WTC11 (cell line): ENCODE results near the gene OOSP4A. TPM values are rescaled to one million over a fixed set of nuclear protein-coding genes. Genes with fewer than 3 reads are reported as not detected.

Source experiments
- ATAC-seq: fragments of 200-7000 bp; cut with Tn5 transposase; 2 replicates; pipeline ENCODE4 v1.10.0; 2021; ENCODE audit warnings: mild to moderate bottlenecking, moderate library complexity
- CTCF ChIA-PET: fragments of 300-600 bp; sonication (Branson Sonifier 250); formaldehyde crosslinking; loops from one replicate; lab custom pipeline; 2021; ENCODE audit warnings: antibody characterized with exemption; lab: Charles Lee
- POLR2A ChIA-PET: fragments of 350-600 bp; sonication (Branson Sonifier 250); formaldehyde crosslinking; loops from one replicate; lab custom pipeline; 2021; ENCODE audit warnings: antibody characterized with exemption; lab: Charles Lee
- DNase-seq: peaks from one replicate; pipeline ENCODE4 v3.0.0; 2021; ENCODE audit warnings: low spot score
- H3K27ac Mint-ChIP-seq: 2 replicates; pipeline ENCODE4 v1.8.0; 2021; ENCODE audit warnings: mixed read lengths
- H3K27me3 Mint-ChIP-seq: 2 replicates; pipeline ENCODE4 v1.8.0; 2021; ENCODE audit warnings: low read depth, mild to moderate bottlenecking, moderate library complexity, mixed read lengths
- H3K36me3 Mint-ChIP-seq: 2 replicates; pipeline ENCODE4 v1.8.0; 2021; ENCODE audit warnings: mixed read lengths
- H3K4me1 Mint-ChIP-seq: 2 replicates; pipeline ENCODE4 v1.8.0; 2022; ENCODE audit warnings: mixed read lengths
- H3K4me3 Mint-ChIP-seq: 2 replicates; pipeline ENCODE4 v1.8.0; 2021; ENCODE audit warnings: mild to moderate bottlenecking, moderate library complexity, mixed read lengths
- H3K9me3 Mint-ChIP-seq: 2 replicates; pipeline ENCODE4 v1.8.0; 2021; ENCODE audit warnings: mixed read lengths
- ATF2 ChIP-seq: sonication (generic); formaldehyde crosslinking; IDR thresholded peaks from 2 replicates; pipeline ENCODE4 v1.8.1; 2022; ENCODE audit warnings: low read depth, missing genetic modification reagents, borderline replicate concordance
- ATF6 ChIP-seq: sonication (generic); formaldehyde crosslinking; IDR thresholded peaks from 2 replicates; pipeline ENCODE4 v1.8.1; 2023; ENCODE audit warnings: mild to moderate bottlenecking, missing genetic modification reagents
- CDX4 ChIP-seq: fragments of 250-450 bp; sonication (Bioruptor Pico); IDR thresholded peaks from 2 replicates; pipeline ENCODE4 v1.9.0; 2021; ENCODE audit warnings: moderate library complexity, mild to moderate bottlenecking, inconsistent platforms, borderline replicate concordance
- CTCF ChIP-seq: fragments of 200-600 bp; IDR thresholded peaks from 2 replicates; pipeline ENCODE4 v1.8.0; 2022; ENCODE audit warnings: antibody characterized with exemption
- E2F5 ChIP-seq: sonication (generic); formaldehyde crosslinking; IDR thresholded peaks from 2 replicates; pipeline ENCODE4 v1.8.1; 2022; ENCODE audit warnings: mild to moderate bottlenecking, moderate library complexity, missing genetic modification reagents
- EMX1 ChIP-seq: fragments of 250-450 bp; sonication (Bioruptor Pico); IDR thresholded peaks from 2 replicates; pipeline ENCODE4 v1.8.0; 2021; ENCODE audit warnings: mild to moderate bottlenecking
- ERG ChIP-seq: fragments of 250-450 bp; sonication (Bioruptor Pico); IDR thresholded peaks from 2 replicates; pipeline ENCODE4 v1.8.0; 2021; ENCODE audit warnings: mild to moderate bottlenecking
- ESRRA ChIP-seq: sonication (generic); formaldehyde crosslinking; IDR thresholded peaks from 2 replicates; pipeline ENCODE4 v1.8.1; 2022; ENCODE audit warnings: mild to moderate bottlenecking, missing genetic modification reagents, borderline replicate concordance
- GTF2I ChIP-seq: fragments of 250-450 bp; sonication (Bioruptor Pico); conservative IDR thresholded peaks from 2 replicates; pipeline ENCODE4 v1.4.0; 2021; ENCODE audit warnings: mild to moderate bottlenecking
- IRF1 ChIP-seq: sonication (generic); formaldehyde crosslinking; IDR thresholded peaks from 2 replicates; pipeline ENCODE4 v1.8.0; 2023; ENCODE audit warnings: missing genetic modification reagents
- IRF2 ChIP-seq: sonication (generic); formaldehyde crosslinking; IDR thresholded peaks from 2 replicates; pipeline ENCODE4 v1.8.0; 2022; ENCODE audit warnings: low read depth, missing genetic modification reagents, borderline replicate concordance
- NR2C2 ChIP-seq: sonication (generic); formaldehyde crosslinking; IDR thresholded peaks from 2 replicates; pipeline ENCODE4 v1.8.0; 2022; ENCODE audit warnings: mild to moderate bottlenecking, missing genetic modification reagents
- PREB ChIP-seq: sonication (generic); formaldehyde crosslinking; IDR thresholded peaks from 2 replicates; pipeline ENCODE4 v1.8.1; 2022; ENCODE audit warnings: mild to moderate bottlenecking, missing genetic modification reagents, moderate library complexity, borderline replicate concordance
- STAT6 ChIP-seq: sonication (generic); formaldehyde crosslinking; conservative IDR thresholded peaks from 2 replicates; pipeline ENCODE4 v1.8.1; 2023; ENCODE audit warnings: mild to moderate bottlenecking, low read depth, missing genetic modification reagents, moderate library complexity
- USF2 ChIP-seq: sonication (generic); formaldehyde crosslinking; IDR thresholded peaks from 2 replicates; pipeline ENCODE4 v1.8.1; 2023; ENCODE audit warnings: mild to moderate bottlenecking, missing genetic modification reagents, moderate library complexity
- ZBTB21 ChIP-seq: sonication (generic); formaldehyde crosslinking; IDR thresholded peaks from 2 replicates; pipeline ENCODE4 v1.8.1; 2023; ENCODE audit warnings: mild to moderate bottlenecking, missing genetic modification reagents, borderline replicate concordance
- ZNF232 ChIP-seq: sonication (generic); formaldehyde crosslinking; IDR thresholded peaks from 2 replicates; pipeline ENCODE4 v1.8.0; 2022; ENCODE audit warnings: mild to moderate bottlenecking, missing genetic modification reagents
- ZNF281 ChIP-seq: sonication (generic); formaldehyde crosslinking; IDR thresholded peaks from 2 replicates; pipeline ENCODE4 v1.8.0; 2023; ENCODE audit warnings: mild to moderate bottlenecking, missing genetic modification reagents
- ZNF396 ChIP-seq: fragments of 250-450 bp; sonication (Bioruptor Pico); IDR thresholded peaks from 2 replicates; pipeline ENCODE4 v1.8.0; 2021; ENCODE audit warnings: mild to moderate bottlenecking, moderate library complexity, borderline replicate concordance
- total RNA-seq: library from RNA; stranded (reverse); gene quantifications from 3 replicates; pipeline ENCODE4 v1.2.3, GENCODE V29; 2021

Gene OOSP4A
- total RNA-seq, 1 experiment from 2014 or later, result not detected

- TF ChIP-seq ZNF281 (CRISPR knock-in tag) (no peak), GTF2I (no peak), USF2 (CRISPR knock-in tag) (no peak), EMX1 (CRISPR knock-in tag) (no peak), ESRRA (no peak), ZBTB21 (CRISPR knock-in tag) (no peak), IRF1 (no peak), IRF2 (no peak), CDX4 (CRISPR knock-in tag) (no peak), PREB (CRISPR knock-in tag) (no peak), NR2C2 (CRISPR knock-in tag) (no peak), ATF2 (CRISPR knock-in tag) (no peak), ATF6 (no peak), ZNF396 (no peak)
- TF ChIP-seq, all 79 proteins: peak for 0
Measured at GRCh38 chr11:59962107-59962482, 1.7 kb upstream of the OOSP4A start (continued).

- DNase-seq, result no peak
- ChIA-PET CTCF (no interaction called here), POLR2A (no interaction called here)
- no peak overlapping the region for H3K27ac Mint-ChIP-seq
- peaks cover 19% of the 10 kb centered on the region for H3K4me1 Mint-ChIP-seq
- ATAC-seq, result no peak
- no peaks in the 10 kb centered on the region for H3K36me3 Mint-ChIP-seq
- no peaks in the 10 kb centered on the region for H3K27me3 Mint-ChIP-seq
- no peak overlapping the region for H3K4me3 Mint-ChIP-seq
- peaks cover 5% of the 10 kb centered on the region; the same call in 1 of the 2 replicates for H3K9me3 Mint-ChIP-seq
- TF ChIP-seq ERG (CRISPR knock-in tag) (no peak), STAT6 (CRISPR knock-in tag) (no peak), GTF2I (no peak), CTCF (no peak), E2F5 (CRISPR knock-in tag) (no peak), IRF2 (no peak), ZNF232 (CRISPR knock-in tag) (no peak)
Measured at GRCh38 chr11:59965424-59965823, 1.6 kb downstream of the OOSP4A start.
